HEK293T (cell line): ENCODE data around the gene SLC38A1.

Experiments used
- CTCF ChIA-PET: fragments of 350-600 bp; formaldehyde crosslinking; extraction: SDS; loops from one replicate; lab custom pipeline; 2021; ENCODE audit warnings: antibody characterized with exemption, inconsistent platforms; lab: Yijun Ruan, JAX
- POLR2A ChIA-PET: fragments of 350-600 bp; formaldehyde crosslinking; extraction: SDS; loops from one replicate; lab custom pipeline; 2020; ENCODE audit warnings: antibody characterized with exemption, inconsistent platforms; lab: Yijun Ruan, JAX
- DNase-seq: peaks from one replicate; pipeline ENCODE4 v3.0.0; 2012; ENCODE audit warnings: mixed read lengths; ENCODE audit errors: extremely low spot score
- ARNT ChIP-seq: fragments of 450-650 bp; IDR thresholded peaks from 2 replicates; pipeline ENCODE4 v1.6.1; 2017; ENCODE audit warnings: mild to moderate bottlenecking
- BHLHE40 ChIP-seq: fragments of 450-650 bp; IDR thresholded peaks from 2 replicates; pipeline ENCODE4 v1.6.1; 2016; ENCODE audit warnings: mild to moderate bottlenecking, moderate library complexity, borderline replicate concordance
- CTBP1 ChIP-seq: fragments of 450-650 bp; IDR thresholded peaks from 2 replicates; pipeline ENCODE4 v1.6.1; 2016; ENCODE audit warnings: borderline replicate concordance
- ELF4 ChIP-seq: fragments of 450-650 bp; IDR thresholded peaks from 2 replicates; pipeline ENCODE4 v1.6.1; 2017; ENCODE audit warnings: antibody characterized with exemption
- FOXA1 ChIP-seq: fragments of 450-650 bp; IDR thresholded peaks from 2 replicates; pipeline ENCODE4 v1.6.1; 2016; ENCODE audit warnings: mild to moderate bottlenecking
- FOXK2 ChIP-seq: fragments of 450-650 bp; IDR thresholded peaks from 2 replicates; pipeline ENCODE4 v1.6.1; 2016; ENCODE audit warnings: mild to moderate bottlenecking
- FOXM1 ChIP-seq: fragments of 450-650 bp; IDR thresholded peaks from 2 replicates; pipeline ENCODE4 v1.6.1; 2017; ENCODE audit warnings: mild to moderate bottlenecking, borderline replicate concordance
- HDGF ChIP-seq: fragments of 450-650 bp; IDR thresholded peaks from 2 replicates; pipeline ENCODE4 v1.6.1; 2017; ENCODE audit warnings: antibody characterized with exemption, borderline replicate concordance
- L3MBTL2 ChIP-seq: fragments of 450-650 bp; conservative IDR thresholded peaks from 2 replicates; pipeline ENCODE4 v1.6.1; 2016; ENCODE audit warnings: mild to moderate bottlenecking
- LEF1 ChIP-seq: fragments of 450-650 bp; IDR thresholded peaks from 2 replicates; pipeline ENCODE4 v1.6.1; 2017; ENCODE audit warnings: mild to moderate bottlenecking, borderline replicate concordance
- NFRKB ChIP-seq: fragments of 450-650 bp; IDR thresholded peaks from 2 replicates; pipeline ENCODE4 v1.6.1; 2016; ENCODE audit warnings: mild to moderate bottlenecking, moderate library complexity
- SP1 ChIP-seq: fragments of 450-650 bp; IDR thresholded peaks from 2 replicates; pipeline ENCODE4 v1.6.1; 2017
- SUZ12 ChIP-seq: fragments of 450-650 bp; IDR thresholded peaks from 2 replicates; pipeline ENCODE4 v1.6.1; 2016; ENCODE audit warnings: mild to moderate bottlenecking
- TARDBP ChIP-seq: fragments of 450-650 bp; IDR thresholded peaks from 2 replicates; pipeline ENCODE4 v1.6.1; 2016
- ZNF384 ChIP-seq: fragments of 450-650 bp; IDR thresholded peaks from 2 replicates; pipeline ENCODE4 v1.6.1; 2016
- TF ChIP-seq, protein P1 (sequence below): fragments of 450-650 bp; IDR thresholded peaks from 2 replicates; pipeline ENCODE4 v1.6.1; 2016

Gene SLC38A1

DNA sequence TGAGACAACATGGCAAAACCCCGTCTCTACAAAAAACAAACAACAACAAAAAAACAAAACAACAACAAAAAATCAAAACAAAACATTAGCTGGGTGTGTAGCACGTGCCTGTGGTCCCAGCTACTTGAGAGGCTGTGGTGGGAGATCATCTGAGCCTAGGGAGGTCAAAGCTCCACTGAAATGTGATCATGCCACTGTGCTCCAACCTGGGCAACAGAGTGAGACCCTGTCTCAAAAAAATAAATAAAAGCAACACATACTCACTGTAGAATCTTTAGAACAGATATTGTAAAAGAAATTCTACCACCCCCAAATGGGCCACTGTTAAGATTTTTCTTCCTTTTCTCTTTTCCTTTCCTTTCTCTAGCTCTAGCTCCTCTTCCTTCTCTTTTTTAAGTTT is 26.3 kb downstream of the SLC38A1 start:
- TF ChIP-seq CTBP1: no peak
- TF ChIP-seq BHLHE40: no peak
- TF ChIP-seq TARDBP: no peak
- no peak for TF ChIP-seq LEF1
- TF ChIP-seq, protein P1, sequence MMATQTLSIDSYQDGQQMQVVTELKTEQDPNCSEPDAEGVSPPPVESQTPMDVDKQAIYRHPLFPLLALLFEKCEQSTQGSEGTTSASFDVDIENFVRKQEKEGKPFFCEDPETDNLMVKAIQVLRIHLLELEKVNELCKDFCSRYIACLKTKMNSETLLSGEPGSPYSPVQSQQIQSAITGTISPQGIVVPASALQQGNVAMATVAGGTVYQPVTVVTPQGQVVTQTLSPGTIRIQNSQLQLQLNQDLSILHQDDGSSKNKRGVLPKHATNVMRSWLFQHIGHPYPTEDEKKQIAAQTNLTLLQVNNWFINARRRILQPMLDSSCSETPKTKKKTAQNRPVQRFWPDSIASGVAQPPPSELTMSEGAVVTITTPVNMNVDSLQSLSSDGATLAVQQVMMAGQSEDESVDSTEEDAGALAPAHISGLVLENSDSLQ: no peak
- no peak for TF ChIP-seq ZNF384
- no peak for TF ChIP-seq FOXA1
- no peak for TF ChIP-seq HDGF
- TF ChIP-seq NFRKB: no peak
- TF ChIP-seq ARNT: no peak
- no peak for TF ChIP-seq SP1
- TF ChIP-seq FOXM1: no peak
- no peak for TF ChIP-seq FOXK2
- TF ChIP-seq ELF4: no peak
- TF ChIP-seq L3MBTL2: no peak
- DNase-seq: no peak
- POLR2A ChIA-PET: no interaction called here
- CTCF ChIA-PET: no interaction called here

DNA sequence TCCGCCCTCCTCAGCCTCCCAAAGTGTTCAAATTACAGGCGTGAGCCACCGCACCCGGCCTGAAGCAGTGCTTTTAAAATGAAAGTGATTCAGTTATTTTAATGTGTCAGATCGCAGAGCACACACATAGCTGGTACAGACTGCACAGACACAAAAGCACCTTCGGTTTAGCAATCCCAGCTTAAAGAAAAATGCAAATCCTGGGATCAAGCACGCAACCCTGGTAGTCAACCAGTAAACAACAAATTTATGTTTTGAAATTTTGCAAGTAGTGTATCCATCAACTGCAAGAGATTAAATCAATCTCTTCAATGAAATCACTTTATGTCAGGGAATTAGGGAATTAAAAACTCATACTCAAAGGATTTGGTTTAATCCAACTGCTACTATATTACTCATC is 28.4 kb downstream of the SLC38A1 start:
- ChIA-PET POLR2A (no interaction called here), CTCF (no interaction called here)

DNA sequence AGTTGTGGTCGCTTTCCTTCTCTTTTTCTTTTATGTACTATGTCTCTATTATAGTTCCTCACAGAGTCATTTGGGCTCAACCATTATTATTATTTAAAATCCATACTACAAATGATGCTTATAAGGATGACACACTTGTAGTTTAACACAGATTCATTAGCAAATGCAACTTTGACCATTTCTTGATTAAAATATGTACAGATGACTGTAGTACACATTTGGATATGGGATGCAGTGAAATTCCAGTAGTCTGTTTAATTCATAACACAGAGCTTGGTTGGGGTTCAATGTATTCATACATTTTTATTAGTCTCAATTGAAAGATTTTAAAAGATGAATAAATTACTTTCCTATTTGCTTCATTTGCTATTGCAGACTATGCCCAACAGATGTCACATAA is 30.0 kb downstream of the SLC38A1 start:
- DNase-seq: no peak
- ChIA-PET POLR2A (no interaction called here), CTCF (no interaction called here)
- TF ChIP-seq, protein P1: no peak
- TF ChIP-seq HDGF: no peak
- no peak for TF ChIP-seq FOXM1
- no peak for TF ChIP-seq L3MBTL2
- TF ChIP-seq FOXA1: no peak
- no peak for TF ChIP-seq ARNT
- TF ChIP-seq BHLHE40: no peak
- no peak for TF ChIP-seq CTBP1
- no peak for TF ChIP-seq TARDBP
- no peak for TF ChIP-seq NFRKB

More for the DNA sequence above, 28.4 kb downstream of the SLC38A1 start:
- TF ChIP-seq SP1: no peak
- no peak for TF ChIP-seq TARDBP
- no peak for TF ChIP-seq FOXK2
- no peak for TF ChIP-seq ZNF384
- TF ChIP-seq L3MBTL2: no peak
- TF ChIP-seq FOXM1: no peak
- no peak for TF ChIP-seq LEF1
- no peak for TF ChIP-seq FOXA1
- TF ChIP-seq ARNT: no peak
- TF ChIP-seq, protein P1: no peak
- no peak for TF ChIP-seq NFRKB
- no peak for TF ChIP-seq BHLHE40
- TF ChIP-seq ELF4: no peak
- TF ChIP-seq HDGF: no peak
- no peak for TF ChIP-seq SUZ12
- no peak for TF ChIP-seq CTBP1
- no peak for DNase-seq

DNA sequence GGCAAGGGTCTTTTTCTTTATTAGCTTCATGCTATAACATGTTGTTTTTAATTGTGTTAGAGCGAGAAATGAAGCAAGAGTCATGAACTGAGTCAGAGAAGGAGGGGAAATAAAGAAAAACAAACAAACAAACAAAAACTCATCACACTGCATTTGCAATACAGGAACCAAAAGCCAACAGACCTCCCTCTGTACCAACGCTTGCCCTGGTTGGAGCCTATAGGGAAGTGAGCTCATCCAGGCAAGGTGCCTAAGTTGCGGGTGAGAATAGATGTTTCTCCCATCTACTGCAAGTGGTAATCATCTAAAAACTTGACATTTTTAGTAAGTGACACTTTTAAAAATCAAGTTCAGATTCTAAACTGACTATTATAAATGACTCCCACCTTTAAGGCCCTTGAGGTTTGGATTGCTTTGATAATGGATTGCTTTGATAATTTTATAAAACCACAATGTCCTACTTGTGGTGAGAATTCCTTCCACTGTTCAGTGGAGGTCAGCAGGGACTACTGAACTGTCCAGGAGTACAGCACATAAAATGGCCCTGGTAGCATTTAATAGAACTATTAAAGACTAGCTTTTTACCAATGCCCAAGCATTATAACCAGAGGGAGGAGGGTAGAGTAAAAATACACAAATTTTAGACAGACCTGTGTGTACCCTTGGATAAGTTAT is 31.3 kb downstream of the SLC38A1 start:
- CTCF ChIA-PET: no interaction called here
- POLR2A ChIA-PET: no interaction called here
- no peak for DNase-seq
- TF ChIP-seq L3MBTL2 (no peak), CTBP1 (no peak), BHLHE40 (no peak), FOXA1 (no peak)

DNA sequence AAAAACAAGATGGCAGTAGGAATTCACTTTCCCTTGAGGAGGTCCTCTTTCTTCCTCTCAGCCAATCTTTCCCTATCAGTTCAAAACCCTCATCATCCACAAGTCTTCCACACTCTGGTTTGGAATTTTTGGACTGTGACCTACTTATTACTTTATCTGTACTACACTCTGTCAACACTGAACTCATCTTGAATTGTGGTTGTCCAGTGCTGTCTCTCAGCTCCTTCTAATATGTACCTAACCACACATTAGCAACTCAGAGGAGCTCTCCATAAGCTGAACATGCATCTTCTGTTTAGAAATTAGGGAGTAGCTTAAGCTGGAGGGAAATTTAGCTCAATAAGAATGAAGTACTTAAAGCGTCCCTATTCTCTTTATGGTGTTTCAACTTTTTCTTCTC is 34.8 kb downstream of the SLC38A1 start:
- CTCF ChIA-PET: interaction anchor here (0.6 kb wide), 1 partner anchor 97 kb away, joined by 3 read pairs; no protein-coding TSS in a partner anchor
- POLR2A ChIA-PET: no interaction called here
- DNase-seq: no peak
- TF ChIP-seq ARNT (no peak), HDGF (no peak), TARDBP (no peak), NFRKB (no peak), ELF4 (no peak), CTBP1 (no peak), ZNF384 (no peak), SP1 (no peak)

DNA sequence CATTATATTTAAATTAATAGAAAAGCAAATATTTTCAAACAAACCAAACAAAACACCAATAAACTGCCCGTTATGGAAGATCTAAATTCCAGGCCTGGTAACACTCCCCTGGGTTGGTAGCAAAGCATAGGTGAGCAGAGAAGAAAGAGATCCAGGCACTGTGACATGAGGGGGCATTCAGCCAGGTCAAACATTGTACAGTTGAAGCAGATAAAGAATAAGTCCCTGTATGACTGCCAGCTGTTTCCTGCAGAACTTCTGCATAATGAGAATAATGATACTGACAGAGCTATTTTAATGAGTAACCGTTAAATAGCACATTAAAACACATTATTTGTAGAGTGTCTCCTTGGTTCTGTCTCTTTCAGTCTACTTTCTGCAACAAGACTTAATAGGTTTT is 35.4 kb downstream of the SLC38A1 start:
- POLR2A ChIA-PET: no interaction called here
- TF ChIP-seq TARDBP (no peak), FOXM1 (no peak), SUZ12 (no peak), SP1 (no peak), BHLHE40 (no peak), HDGF (no peak), ARNT (no peak), FOXK2 (no peak), ZNF384 (no peak), FOXA1 (no peak)
- TF ChIP-seq, protein P1: no peak
- no peak for DNase-seq
- CTCF ChIA-PET: no interaction called here
